HG03159 (cell line): ENCODE results near the gene PRAMEF20.

Experiments
- ATAC-seq: cut with Tn5 transposase; IDR thresholded peaks from one replicate; pipeline ENCODE4 v1.9.1; 2021; ENCODE audit warnings: mild to moderate bottlenecking, moderate library complexity; ENCODE audit not compliant: unreplicated experiment

PRAMEF20 gene

GRCh38 chr1:13461977-13462376 is 51.7 kb downstream of the PRAMEF20 start:
- ATAC-seq, result no peak

GRCh38 chr1:13462682-13463081 is 52.4 kb downstream of the PRAMEF20 start:
- no peak for ATAC-seq

- ATAC-seq, result no peak
These were observed 55.3 kb downstream of the PRAMEF20 start for GRCh38 chr1:13465515-13465914.

GRCh38 chr1:13469343-13469742 is 59.1 kb downstream of the PRAMEF20 start:
- no peak for ATAC-seq
